Measurements from ENCODE around the gene CCL14.

DNA sequence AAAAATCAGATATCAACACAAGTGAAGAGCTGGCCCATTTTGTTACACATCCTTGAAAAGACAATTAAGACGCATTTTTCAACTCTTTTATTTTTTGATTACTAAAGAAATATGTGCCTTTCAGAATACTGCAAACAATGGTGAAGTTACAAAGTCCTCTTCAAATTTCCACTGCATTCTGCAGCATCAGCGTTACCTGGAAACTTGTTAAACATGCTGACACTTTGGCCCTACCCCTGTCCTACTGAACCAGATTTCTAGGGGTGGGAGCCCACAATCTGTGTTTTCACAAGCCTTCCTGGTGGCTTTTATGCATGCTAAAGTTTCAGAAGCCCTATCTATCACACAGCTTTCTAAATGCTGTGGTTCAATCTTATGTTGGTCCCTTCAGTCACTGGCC, 4.5 kb upstream of the CCL14 start:
- TF ChIP-seq POLR2AphosphoS5 (IDR thresholded peaks at IDR 0.05; ENCODE audit: borderline replicate concordance, low read depth, low read length) (no peak), EZH2 (IDR thresholded peaks at IDR 0.05) (no peak), FOXP2 (optimal IDR thresholded peaks at IDR 0.05; ENCODE audit: control extremely low read depth, extremely low read length, insufficient read depth) (no peak)
